Erythroblast (primary cell): ENCODE measurements around the gene NCOA5.
A peak's percentile ranks its signal among the peaks of the same experiment; 100 is the strongest.
"Not testable (repeated sequence)": the region's sequence is repeated elsewhere in the genome, so short reads cannot be mapped to it uniquely, and the experiment has no call there.

ENCODE experiments used
- DNase-seq, 2 experiments: peaks; one replicate each; lab custom pipeline; 2025; lab: John Stamatoyannopoulos, UW
- GATA1 ChIP-seq: IDR thresholded peaks from 2 replicates; pipeline ENCODE4 v1.6.1; 2011; ENCODE audit warnings: low read depth, mild to moderate bottlenecking, control low read depth, low read length, moderate library complexity
- POLR2A ChIP-seq: IDR thresholded peaks from 2 replicates; pipeline ENCODE4 v1.6.1; 2011; ENCODE audit warnings: mild to moderate bottlenecking, low read length

Gene NCOA5

DNA sequence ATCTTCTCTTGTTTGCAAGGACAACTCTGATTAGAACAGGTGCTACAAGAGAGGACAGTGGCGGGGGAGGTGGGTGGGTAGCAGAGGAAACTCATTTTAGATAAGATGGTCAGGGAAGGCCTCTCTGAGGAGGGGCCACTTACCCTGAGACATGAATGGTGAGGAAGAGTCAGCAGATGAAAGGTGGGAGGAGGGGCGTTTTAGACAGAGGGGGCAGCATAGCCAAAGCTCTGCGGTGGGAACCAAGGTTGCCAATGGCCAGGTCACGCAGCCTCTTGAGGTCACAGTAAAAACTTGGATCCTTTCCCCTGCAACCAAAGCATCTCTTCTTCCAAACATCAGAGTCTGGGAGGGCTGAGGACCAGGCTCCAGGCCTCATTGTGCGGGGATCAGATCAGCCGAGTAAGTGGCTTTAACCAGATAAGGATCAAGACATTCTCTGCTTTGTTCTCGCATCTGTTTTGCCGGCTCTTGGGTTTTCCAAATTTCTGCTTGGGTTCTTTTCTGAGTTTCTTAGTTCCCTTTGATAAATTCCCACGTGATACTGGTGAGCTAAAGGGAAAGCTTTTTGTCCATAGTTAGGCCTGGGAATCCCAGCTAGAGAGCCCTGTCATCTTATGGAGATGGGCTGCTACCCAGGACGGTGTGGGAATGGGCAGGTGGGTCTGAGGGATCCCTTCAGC is 22.8 kb upstream of the NCOA5 start:
- no peak for TF ChIP-seq POLR2A
- no peak for DNase-seq

- TF ChIP-seq POLR2A, result no peak
- TF ChIP-seq GATA1, result no peak
- DNase-seq, result no peak
These were observed 22.1 kb upstream of the NCOA5 start for GRCh38 chr20:46111836-46112212.

DNA sequence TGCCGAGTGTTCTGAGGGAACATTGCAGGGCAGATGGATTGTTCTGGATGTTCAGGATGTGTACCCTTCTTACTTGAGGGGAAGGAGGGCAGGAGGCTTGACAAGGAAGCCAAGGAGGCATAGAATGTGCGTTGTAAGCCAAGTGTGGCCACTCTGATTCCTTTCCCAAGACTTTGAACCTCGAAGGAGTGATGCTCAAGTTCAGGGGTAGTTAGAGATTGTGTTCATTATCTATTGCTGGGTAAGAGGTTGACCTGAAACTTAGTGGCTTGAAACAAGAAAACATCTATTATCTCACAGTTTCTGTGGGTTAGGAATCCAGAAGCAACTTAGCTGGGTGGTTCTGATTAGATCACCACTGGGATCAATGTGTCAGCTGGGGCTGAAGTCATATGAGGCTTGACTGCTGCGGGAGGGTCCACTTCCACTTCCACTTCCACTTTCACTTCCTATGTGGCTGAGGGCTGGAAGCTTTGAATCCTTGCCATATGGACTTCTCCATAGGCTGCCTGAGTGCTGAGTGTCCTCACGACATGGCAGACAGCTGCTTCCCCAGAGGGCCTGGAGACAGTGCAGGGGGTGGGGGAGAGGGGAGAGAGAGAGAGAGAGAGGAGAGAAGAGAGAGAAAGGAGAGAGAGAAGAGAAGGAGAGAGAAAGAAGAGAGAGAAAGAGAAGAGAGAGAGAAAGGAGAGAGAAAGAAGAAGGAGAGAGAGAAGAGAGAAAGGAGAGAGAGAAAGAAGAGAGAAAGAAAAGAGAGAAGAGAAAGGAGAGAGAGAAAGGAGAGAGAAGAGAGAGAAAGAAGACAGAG is 21.5 kb upstream of the NCOA5 start:
- TF ChIP-seq POLR2A, result no peak
- TF ChIP-seq GATA1, result no peak

GRCh38 chr20:46108976-46109375 is 19.2 kb upstream of the NCOA5 start:
- TF ChIP-seq GATA1 (no peak), POLR2A (no peak)
- DNase-seq, result no peak

More for the DNA sequence above, 21.5 kb upstream of the NCOA5 start:
- peak in 1 of 2 experiments; percentile 46 for DNase-seq

DNA sequence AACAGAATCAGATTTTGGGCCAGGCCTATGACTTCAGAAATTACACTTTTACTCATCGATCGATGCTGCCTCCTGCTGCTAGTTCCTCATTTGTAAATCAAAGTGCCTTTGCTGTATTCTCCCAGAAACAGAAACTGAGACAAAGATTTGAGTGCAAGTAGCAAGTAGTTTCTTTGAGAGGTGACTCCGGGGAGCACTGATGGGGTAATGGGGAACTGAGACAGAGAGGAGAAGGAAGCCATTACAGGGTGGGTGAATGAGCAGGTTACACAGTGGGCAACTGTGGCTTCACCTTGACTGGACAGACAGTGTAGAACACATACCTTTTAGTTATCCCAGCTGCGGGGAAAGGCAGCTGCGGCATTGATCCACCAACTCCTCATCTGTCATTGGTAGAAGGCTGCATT is 18.7 kb upstream of the NCOA5 start:
- DNase-seq, result no peak

DNA sequence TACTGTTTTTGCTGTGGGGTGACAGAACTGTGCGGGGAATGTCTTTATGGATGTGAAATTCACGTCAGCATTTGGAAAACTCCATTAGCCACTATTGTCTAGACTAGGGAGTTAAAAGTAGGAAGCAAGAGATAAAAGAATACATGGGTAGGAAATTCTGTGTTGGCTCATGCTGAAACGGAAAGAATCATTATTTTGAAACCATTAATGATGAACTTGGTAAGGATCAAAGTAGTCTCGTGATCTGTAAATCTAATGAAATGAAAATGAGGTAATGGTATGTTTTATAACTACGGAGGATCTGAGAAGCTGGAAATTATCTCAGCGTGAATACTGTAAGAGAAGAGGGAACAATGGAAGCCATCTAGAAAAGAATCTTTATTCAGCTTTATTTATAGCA is 17.3 kb upstream of the NCOA5 start:
- TF ChIP-seq GATA1 (no peak), POLR2A (no peak)
- DNase-seq, result no peak

More for the DNA sequence above, 18.7 kb upstream of the NCOA5 start:
- no peak for TF ChIP-seq GATA1
- TF ChIP-seq POLR2A, result no peak

DNA sequence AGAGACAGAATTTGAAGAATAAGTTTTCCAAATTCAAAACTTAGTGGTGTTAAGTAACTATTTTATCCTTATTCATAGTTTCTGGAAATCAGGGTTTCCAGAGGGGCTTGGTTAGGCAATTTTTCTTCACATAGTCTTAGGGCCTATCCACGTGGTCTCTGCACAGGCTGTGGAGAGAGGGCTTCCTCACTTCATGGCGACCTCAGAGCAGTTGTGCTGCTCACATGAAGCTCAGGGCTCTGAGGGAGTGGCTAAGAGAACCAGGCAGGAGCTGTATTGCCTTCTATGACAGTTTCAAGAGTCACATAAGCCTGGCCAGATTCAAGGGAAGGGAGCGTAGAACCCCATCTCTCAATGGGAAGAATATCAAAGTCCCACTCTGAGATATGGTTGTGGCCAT is 14.5 kb upstream of the NCOA5 start:
- no peak for DNase-seq
- TF ChIP-seq POLR2A (no peak), GATA1 (no peak)

DNA sequence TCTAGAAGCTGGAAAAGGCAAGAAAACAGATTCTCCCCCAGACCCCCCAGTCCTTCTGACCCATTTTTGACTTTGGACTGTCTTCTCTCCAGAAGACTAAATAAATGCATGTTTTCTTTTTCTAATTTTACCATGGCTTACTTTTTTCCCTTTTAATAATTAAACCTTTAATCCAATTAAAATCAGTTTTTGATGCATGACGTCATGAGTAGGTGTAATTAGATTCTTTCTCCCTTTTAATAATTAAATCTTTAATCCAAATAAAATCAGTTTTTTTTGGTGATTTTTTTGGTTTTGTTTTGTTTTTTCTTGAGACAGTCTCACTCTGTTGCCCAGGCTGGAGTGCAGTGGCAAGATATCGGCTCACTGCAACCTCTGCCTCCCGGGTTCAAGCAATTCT is 13.2 kb upstream of the NCOA5 start:
- TF ChIP-seq POLR2A (no peak), GATA1 (no peak)
- DNase-seq, result no peak

DNA sequence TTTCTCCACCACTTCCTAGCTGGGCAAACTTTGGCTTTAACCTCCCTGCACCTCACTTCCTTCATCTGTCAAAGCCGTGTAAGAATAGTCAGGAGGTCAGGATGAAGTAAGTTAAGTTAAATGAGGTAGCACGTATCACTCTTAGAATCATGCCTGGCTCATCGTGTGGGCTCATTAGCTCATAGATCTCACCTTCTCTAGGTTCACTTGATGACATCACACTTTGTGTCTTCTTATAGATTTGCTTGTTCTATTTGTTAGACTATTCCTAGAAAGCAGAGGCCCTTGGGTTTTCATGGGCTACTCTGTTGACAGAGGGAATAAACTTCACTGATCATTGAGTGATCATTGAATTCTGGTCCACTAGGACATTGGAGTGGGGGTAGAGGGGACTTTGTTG is 12.2 kb upstream of the NCOA5 start:
- DNase-seq, result no peak
- no peak for TF ChIP-seq POLR2A
- no peak for TF ChIP-seq GATA1

- no peak for DNase-seq
- no peak for TF ChIP-seq POLR2A
- no peak for TF ChIP-seq GATA1
These were observed 11.2 kb upstream of the NCOA5 start for GRCh38 chr20:46100988-46101387.

GRCh38 chr20:46100444-46100843 is 10.7 kb upstream of the NCOA5 start:
- not testable (repeated sequence) for DNase-seq

GRCh38 chr20:46099491-46100287 is 9.9 kb upstream of the NCOA5 start:
- peak in 1 of 2 experiments; percentile 14 for DNase-seq
- TF ChIP-seq GATA1 (no peak), POLR2A (no peak)

DNA sequence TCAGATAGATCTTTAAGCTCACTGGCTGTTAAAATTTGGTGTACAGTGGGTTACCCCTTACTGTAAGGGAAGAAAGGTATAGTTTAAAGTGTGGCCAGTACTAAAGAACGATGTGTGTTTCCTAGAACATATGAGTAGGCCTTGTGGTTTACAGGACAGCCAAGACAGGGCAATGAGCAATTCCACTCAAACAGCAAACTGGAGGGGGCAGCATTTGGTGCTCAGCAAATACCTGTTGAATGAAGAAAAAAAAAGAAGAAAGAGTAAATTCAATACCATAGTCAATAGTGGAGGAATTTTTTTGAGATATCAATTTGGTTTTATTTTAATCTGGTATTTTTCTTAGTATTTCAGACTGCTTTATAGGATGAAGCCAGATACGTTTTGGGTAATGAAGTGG is 3.8 kb upstream of the NCOA5 start:
- no peak for DNase-seq
- TF ChIP-seq GATA1 (no peak), POLR2A (no peak)

DNA sequence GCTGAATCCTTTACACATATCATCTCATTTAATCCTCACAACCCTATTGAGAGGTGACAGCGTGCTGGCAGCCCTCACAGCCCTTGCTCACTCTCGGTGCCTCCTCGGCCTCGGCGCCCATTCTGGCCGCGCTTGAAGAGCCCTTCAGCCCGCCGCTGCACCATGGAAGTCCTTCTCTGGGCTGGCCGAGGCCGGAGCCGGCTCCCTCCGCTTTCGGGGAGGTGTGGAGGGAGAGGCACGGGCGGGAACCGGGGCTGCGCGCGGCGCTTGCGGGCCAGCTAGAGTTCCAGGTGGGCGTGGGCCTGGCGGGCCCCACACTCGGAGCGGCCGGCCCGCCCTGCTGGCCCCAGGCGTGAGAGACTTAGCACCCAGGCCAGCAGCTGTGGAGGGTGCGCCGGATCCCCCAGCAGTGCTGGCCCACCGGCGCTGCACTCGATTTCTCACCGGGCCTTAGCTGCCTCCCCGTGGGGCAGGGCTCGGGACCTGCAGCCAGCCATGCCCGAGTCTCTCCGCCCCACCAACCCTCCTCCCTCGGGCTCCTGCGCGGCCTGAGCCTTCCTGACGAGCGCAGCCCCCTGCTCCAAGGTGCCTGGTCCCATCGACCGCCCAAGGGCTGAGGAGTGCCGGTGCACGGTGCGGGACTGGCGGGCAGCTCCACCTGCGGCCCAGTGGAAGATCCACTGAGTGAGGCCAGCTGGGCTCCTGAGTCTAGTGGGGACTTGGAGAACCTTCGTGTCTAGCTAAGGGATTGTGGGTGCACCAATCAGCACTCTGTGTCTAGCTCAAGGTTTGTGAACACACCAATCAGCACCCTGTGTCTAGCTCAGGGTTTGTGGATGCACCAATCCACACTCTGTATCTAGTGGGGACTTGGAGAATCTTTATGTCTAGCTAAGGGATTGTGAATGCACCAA is 2.1 kb upstream of the NCOA5 start:
- not testable (repeated sequence) for DNase-seq
